Transverse colon (tissue), 4 donors: ENCODE data around the gene TMEM163. TPM values are rescaled to one million over a fixed set of nuclear protein-coding genes. Genes with fewer than 3 reads are reported as not detected.
A peak's percentile ranks its signal among the peaks of the same experiment; 100 is the strongest.

Source experiments
- DNase-seq: peaks from one replicate; pipeline ENCODE4 v3.0.0-alpha.2; 2019
- H3K27ac ChIP-seq, 4 donors: fragments of 200-600 bp; sonication (generic); 2 replicates each; pipeline ENCODE4 v1.5.1; 2016 to 2018; ENCODE audit warnings: inconsistent platforms in 4 of 4
- H3K27me3 ChIP-seq: fragments of 200-600 bp; sonication (generic); 2 replicates; pipeline ENCODE4 v1.5.1; 2017; ENCODE audit warnings: inconsistent platforms
- H3K36me3 ChIP-seq, 4 donors: fragments of 200-600 bp; sonication (generic); 2 replicates each; pipeline ENCODE4 v1.5.1; 2017 to 2019; ENCODE audit warnings: inconsistent platforms in 4 of 4
- H3K4me1 ChIP-seq, 4 donors: fragments of 200-600 bp; sonication (generic); 2 replicates each; pipeline ENCODE4 v1.5.1; 2017 to 2020; ENCODE audit warnings: inconsistent platforms in 4 of 4
- H3K4me3 ChIP-seq, 4 donors: fragments of 200-600 bp; sonication (generic); 1 replicate in 1 of 4; 2 replicates in 3 of 4; pipeline versions ENCODE4 v1.5.1 to v1.6.1; 2017 to 2019; ENCODE audit warnings: inconsistent platforms in 4 of 4
- H3K9me3 ChIP-seq, 2 donors: fragments of 200-600 bp; sonication (generic); 2 replicates each; pipeline ENCODE4 v1.5.1; 2017 to 2019; ENCODE audit warnings: inconsistent platforms in 2 of 2
- EP300 ChIP-seq: sonication (generic); formaldehyde crosslinking; IDR thresholded peaks from one replicate; pipeline ENCODE4 v1.6.1; 2017; ENCODE audit warnings: antibody characterized with exemption, low read depth
- POLR2A ChIP-seq: fragments of 450-650 bp; IDR thresholded peaks from one replicate; pipeline ENCODE4 v1.6.1; 2016; ENCODE audit warnings: antibody characterized with exemption, mild to moderate bottlenecking, moderate library complexity
- POLR2AphosphoS5 ChIP-seq, 3 donors: sonication (generic); formaldehyde crosslinking; IDR thresholded peaks; one replicate each; pipeline ENCODE4 v1.6.1; 2016; ENCODE audit warnings: antibody characterized with exemption in 3 of 3
- WGBS, 2 donors: methylation state at CpG; one replicate each; pipeline ENCODE4 v1.1.5; 2018; ENCODE audit warnings: low coverage in 1 of 2; 5-methylcytosine and 5-hydroxymethylcytosine counted together
- in situ Hi-C, 4 donors: fragments of 200-750 bp; cut with MboI; loops; one replicate each; pipeline versions ENCODE4 v1.15.0 to v1.15.1; 2017; ENCODE audit warnings: low sequenced_read_pairs in 3 of 4, low pct_ligation_motif_present in 1 of 4, low pct_unique_long_range_greater_than_20kb in 1 of 4
- intact Hi-C: fragments of 100-400 bp; cut with DNase I; formaldehyde crosslinking; loops from one replicate; pipeline ENCODE4 v1.15.1; 2023; ENCODE audit warnings: low total_unique reads
- total RNA-seq, 4 donors: library from RNA; depleted of rRNA; stranded (reverse); fragments of >200 nt; gene quantifications; one replicate each; pipeline ENCODE4 v1.1.0, GENCODE V29; 2016
- TF ChIP-seq, protein P1 (sequence below), 5 experiments: fragments of 200-600 bp in 3 of 5; fragments of 450-650 bp in 2 of 5; sonication (generic) in 3 of 5; IDR thresholded peaks; 1 replicate in 2 of 5; 2 replicates in 3 of 5; pipeline ENCODE4 v1.5.1; 2016 to 2017; ENCODE audit warnings: antibody characterized with exemption in 5 of 5, inconsistent platforms in 3 of 5, mild to moderate bottlenecking in 2 of 5, moderate library complexity in 1 of 5

The TMEM163 gene
- total RNA-seq, result under 1 TPM in 1 of 4 donors, not detected in 3; 0.48 TPM

DNA sequence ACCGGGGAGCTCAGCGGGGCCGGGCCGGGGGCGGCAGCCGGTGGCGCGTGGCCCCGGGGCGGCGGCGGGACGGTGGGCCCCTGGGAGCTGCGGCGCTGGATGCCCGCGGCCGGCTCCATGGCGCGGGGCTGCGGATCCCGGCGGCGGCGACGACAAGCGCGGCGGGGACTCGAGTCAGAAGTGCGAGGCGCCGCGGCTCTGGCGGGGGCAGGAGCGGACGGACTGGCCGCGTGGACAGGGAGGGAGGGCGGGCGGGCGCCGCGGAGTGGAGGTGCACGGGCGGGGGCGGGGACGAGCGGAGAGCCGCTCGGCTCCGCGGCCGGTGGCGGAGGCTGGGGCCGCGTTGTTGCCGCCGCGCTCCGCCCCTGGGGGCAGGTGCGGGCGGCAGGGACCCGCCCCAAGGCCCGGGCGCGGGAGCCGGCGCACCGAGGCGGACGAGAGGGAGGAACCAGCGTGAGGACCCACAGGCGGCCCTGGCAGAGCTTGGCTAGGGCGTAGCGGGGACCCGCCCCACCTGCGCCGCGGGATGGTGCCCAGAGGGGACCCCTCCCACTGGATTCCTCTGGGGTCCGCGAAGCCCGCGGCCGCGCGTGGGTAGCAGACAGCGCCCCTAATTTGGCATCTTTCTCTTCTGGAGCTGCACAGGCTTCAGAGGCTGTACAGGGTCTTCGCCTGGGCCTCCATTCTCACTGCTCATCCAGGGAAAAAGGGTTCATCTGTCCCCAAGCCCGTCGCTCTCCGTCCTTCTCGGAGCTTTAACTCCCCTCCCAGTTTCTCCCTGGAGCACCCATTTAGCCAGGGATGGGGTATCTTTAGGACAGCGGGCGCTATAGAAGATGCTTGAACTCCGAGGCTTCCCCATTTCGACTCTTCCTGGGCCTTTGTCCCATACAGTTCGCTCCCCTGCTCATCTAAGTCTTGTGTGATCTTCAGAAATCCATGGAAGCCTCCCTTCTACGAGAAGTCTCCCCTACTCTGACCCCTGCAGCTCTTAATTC lies at the start of gene TMEM163:
Gene TMEM163 (minus strand): TSS at position 184 of the 998 bp plus-strand sequence.
- intact Hi-C loops (no loop called here), in situ Hi-C loops (no loop called here)
- H3K36me3 ChIP-seq, result no peaks in the 10 kb centered on the region
- no peaks in the 10 kb centered on the region for H3K9me3 ChIP-seq
- H3K4me3 ChIP-seq, result peak within 1 kb of the TSS in 3 of 4 donors; percentile 26 to 48 (median 41)
- TF ChIP-seq, protein P1, sequence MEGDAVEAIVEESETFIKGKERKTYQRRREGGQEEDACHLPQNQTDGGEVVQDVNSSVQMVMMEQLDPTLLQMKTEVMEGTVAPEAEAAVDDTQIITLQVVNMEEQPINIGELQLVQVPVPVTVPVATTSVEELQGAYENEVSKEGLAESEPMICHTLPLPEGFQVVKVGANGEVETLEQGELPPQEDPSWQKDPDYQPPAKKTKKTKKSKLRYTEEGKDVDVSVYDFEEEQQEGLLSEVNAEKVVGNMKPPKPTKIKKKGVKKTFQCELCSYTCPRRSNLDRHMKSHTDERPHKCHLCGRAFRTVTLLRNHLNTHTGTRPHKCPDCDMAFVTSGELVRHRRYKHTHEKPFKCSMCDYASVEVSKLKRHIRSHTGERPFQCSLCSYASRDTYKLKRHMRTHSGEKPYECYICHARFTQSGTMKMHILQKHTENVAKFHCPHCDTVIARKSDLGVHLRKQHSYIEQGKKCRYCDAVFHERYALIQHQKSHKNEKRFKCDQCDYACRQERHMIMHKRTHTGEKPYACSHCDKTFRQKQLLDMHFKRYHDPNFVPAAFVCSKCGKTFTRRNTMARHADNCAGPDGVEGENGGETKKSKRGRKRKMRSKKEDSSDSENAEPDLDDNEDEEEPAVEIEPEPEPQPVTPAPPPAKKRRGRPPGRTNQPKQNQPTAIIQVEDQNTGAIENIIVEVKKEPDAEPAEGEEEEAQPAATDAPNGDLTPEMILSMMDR (IDR thresholded peaks at IDR 0.05), result no peak
- H3K27ac ChIP-seq, result no peak within 1 kb of the TSS
- DNase-seq, result no peak
- WGBS, 2 donors, result 26% methylated on average over 27 of the region's 99 CpGs; no CpG with 5 or more reads in 1 of the 2 donors
- peaks cover 4 to 14% (median 9%) of the 10 kb centered on the region in 4 donors for H3K4me1 ChIP-seq
- H3K27me3 ChIP-seq, result peaks cover 92% of the 10 kb centered on the region

DNA sequence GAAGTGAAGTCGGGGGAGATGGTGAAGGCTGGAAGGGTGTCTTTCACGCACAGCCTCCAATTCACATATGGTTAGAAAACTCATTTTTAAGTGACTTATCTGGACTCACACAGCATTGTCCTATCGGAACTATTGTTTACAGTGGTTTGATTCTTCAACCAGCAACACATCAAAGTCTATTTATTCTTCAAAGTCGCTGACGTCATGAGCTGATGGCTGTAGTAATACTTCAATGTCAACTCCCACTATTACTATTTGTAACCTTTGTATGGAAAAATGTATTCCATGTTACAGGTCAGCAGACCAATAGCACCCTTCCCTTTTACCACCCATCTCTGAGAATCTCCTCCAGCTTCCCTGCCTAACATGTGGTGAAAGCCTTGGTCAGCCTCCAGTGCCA lies 47.8 kb upstream of the TMEM163 start:
- Histone ChIP-seq H3K4me1 (no peaks in the 10 kb centered on the region), H3K4me3 (no peak overlapping the region), H3K27ac (no peak overlapping the region), H3K36me3 (no peaks in the 10 kb centered on the region), H3K9me3 (no peaks in the 10 kb centered on the region), H3K27me3 (no peaks in the 10 kb centered on the region)
- 75 to 88% methylated on average over 2 to 5 of the region's 5 CpGs for WGBS, 2 donors
- no peak for DNase-seq
- in situ Hi-C loops, result no loop called here
- TF ChIP-seq, protein P1 (IDR thresholded peaks at IDR 0.05), result no peak
- TF ChIP-seq POLR2AphosphoS5 (IDR thresholded peaks at IDR 0.05) (no peak), EP300 (no peak), POLR2A (no peak)
- intact Hi-C loops, result no loop called here

DNA sequence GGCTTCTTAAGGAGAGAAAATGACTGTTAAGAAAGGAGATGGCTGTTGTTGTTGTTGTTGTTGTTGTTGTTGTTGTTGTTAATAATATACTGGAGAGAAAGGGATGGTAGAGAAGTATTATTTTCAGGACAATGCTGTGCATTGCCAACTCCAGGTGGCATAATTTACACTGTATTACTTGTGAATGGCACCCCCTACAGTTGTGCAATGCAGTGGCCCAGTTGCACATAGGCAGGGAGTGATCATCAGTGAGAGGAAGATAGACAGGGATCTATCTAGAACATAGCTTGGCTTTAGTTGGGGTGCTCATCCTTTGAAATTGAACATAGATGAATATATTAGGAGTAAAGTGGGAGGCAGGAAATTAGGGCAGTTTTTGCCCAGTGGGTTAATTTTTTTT lies 47.2 kb upstream of the TMEM163 start:
- Histone ChIP-seq H3K4me3 (no peak overlapping the region), H3K9me3 (no peaks in the 10 kb centered on the region), H3K27me3 (no peaks in the 10 kb centered on the region), H3K27ac (no peak overlapping the region), H3K36me3 (no peaks in the 10 kb centered on the region), H3K4me1 (no peaks in the 10 kb centered on the region)
- no peak for DNase-seq
- intact Hi-C loops (no loop called here), in situ Hi-C loops (no loop called here)
- TF ChIP-seq, protein P1 (IDR thresholded peaks at IDR 0.05), result no peak
- TF ChIP-seq EP300, result no peak

DNA sequence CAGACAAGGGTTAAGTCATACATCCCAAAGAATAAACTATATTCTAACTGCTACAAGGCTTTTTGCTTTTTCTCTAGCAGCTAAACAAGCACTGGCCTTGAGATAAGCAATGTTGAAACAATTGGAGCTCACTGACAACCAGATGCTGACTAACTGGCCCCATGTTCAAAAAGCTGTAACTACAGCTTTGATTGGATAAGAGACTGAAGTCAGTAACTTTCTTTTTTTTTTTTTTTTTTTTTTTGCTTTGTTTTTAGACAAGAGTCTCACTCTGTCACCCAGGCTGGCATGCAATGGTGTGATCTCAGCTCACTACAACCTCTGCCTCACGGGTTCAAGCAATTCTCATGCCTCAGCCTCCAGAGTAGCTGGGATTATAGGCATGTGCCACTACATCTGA lies 45.4 kb upstream of the TMEM163 start:
- Histone ChIP-seq H3K27me3 (peaks cover 6% of the 10 kb centered on the region), H3K4me1 (no peaks in the 10 kb centered on the region), H3K36me3 (no peaks in the 10 kb centered on the region), H3K9me3 (no peaks in the 10 kb centered on the region), H3K4me3 (no peak overlapping the region), H3K27ac (no peak overlapping the region)
- in situ Hi-C loops (no loop called here), intact Hi-C loops (no loop called here)
- TF ChIP-seq POLR2A, result no peak
- no peak for TF ChIP-seq POLR2AphosphoS5 (IDR thresholded peaks at IDR 0.05)
- TF ChIP-seq, protein P1 (IDR thresholded peaks at IDR 0.05), result no peak
- TF ChIP-seq EP300, result no peak
- 100% methylated on average over 1 of the region's 1 CpG for WGBS, 2 donors
- no peak for DNase-seq
